ENCODE data around the gene CAMSAP1. TPM values are rescaled to one million over a fixed set of nuclear protein-coding genes. Genes with fewer than 3 reads are reported as not detected.

CAMSAP1 gene
- total RNA-seq, 1 donor from 2014 or later = 150 TPM

- no peak for TF ChIP-seq CTCF (IDR thresholded peaks at IDR 0.05; ENCODE audit: partially characterized antibody, unreplicated experiment)
- H3K9me3 Mint-ChIP-seq (ENCODE audit: unreplicated experiment) = no peaks in the 10 kb centered on the region
- H3K27ac Mint-ChIP-seq (ENCODE audit: unreplicated experiment) = no peak overlapping the region
- peaks cover 5% of the 10 kb centered on the region for H3K27me3 Mint-ChIP-seq (ENCODE audit: unreplicated experiment)
- no peaks in the 10 kb centered on the region for H3K36me3 Mint-ChIP-seq (ENCODE audit: unreplicated experiment)
- DNase-seq = no peak
- no peak overlapping the region for H3K4me3 Mint-ChIP-seq (ENCODE audit: unreplicated experiment)
- no peaks in the 10 kb centered on the region for H3K4me1 Mint-ChIP-seq (ENCODE audit: low read depth, unreplicated experiment)
Measured at GRCh38 chr9:135772702-135773493, 134.4 kb downstream of the CAMSAP1 start.

GRCh38 chr9:135772056-135772646, 135.2 kb downstream of the CAMSAP1 start:
- no peak for TF ChIP-seq CTCF (IDR thresholded peaks at IDR 0.05; ENCODE audit: partially characterized antibody, unreplicated experiment)
- Mint-ChIP-seq H3K9me3 (ENCODE audit: unreplicated experiment) (no peaks in the 10 kb centered on the region), H3K27me3 (ENCODE audit: unreplicated experiment) (peaks cover 5% of the 10 kb centered on the region), H3K36me3 (ENCODE audit: unreplicated experiment) (no peaks in the 10 kb centered on the region), H3K27ac (ENCODE audit: unreplicated experiment) (no peak overlapping the region), H3K4me1 (ENCODE audit: low read depth, unreplicated experiment) (no peaks in the 10 kb centered on the region), H3K4me3 (ENCODE audit: unreplicated experiment) (no peak overlapping the region)
- DNase-seq = no peak

DNA sequence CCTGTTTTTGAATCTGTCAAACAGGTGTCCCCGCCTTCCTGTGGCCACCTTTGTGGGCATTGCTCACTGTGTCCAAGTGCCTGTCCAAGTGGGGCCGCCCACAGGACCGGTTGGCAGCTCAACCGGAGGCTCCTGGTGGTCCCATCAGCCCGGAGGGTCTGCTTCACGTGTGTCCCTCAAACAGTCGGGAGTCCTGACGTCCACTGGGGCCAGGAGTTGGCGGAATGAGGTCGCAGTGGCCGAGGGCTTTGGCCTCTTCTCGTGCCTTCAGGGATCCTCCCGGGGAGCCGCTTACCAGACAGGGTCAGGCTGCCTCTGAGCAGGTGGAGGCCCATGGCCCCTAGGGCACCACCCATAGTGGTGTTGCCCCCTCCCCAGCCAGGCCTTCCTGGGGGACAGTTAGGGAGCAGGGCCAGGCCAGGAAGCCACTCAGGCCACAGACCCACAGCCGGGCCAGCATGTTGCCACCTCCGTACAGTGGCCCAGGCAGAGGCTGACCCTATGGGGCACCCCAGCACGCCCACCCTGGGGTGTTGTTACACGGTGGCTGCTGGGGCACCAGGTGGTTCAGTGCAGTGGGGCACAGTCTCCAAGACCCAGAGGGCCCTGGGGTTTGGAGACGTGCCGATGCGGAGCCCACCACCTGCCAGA, 135.8 kb downstream of the CAMSAP1 start:
- H3K4me3 Mint-ChIP-seq (ENCODE audit: unreplicated experiment) = no peak overlapping the region
- H3K36me3 Mint-ChIP-seq (ENCODE audit: unreplicated experiment) = peaks cover 2% of the 10 kb centered on the region
- H3K27ac Mint-ChIP-seq (ENCODE audit: unreplicated experiment) = no peak overlapping the region
- DNase-seq = no peak
- no peaks in the 10 kb centered on the region for H3K4me1 Mint-ChIP-seq (ENCODE audit: low read depth, unreplicated experiment)
- no peak for TF ChIP-seq CTCF (IDR thresholded peaks at IDR 0.05; ENCODE audit: partially characterized antibody, unreplicated experiment)
- H3K9me3 Mint-ChIP-seq (ENCODE audit: unreplicated experiment) = peaks cover 2% of the 10 kb centered on the region
- peaks cover 5% of the 10 kb centered on the region for H3K27me3 Mint-ChIP-seq (ENCODE audit: unreplicated experiment)

- H3K27me3 Mint-ChIP-seq (ENCODE audit: unreplicated experiment) = peaks cover 7% of the 10 kb centered on the region
Measured at GRCh38 chr9:135770771-135771170, 136.6 kb downstream of the CAMSAP1 start.

More at GRCh38 chr9:135770771-135771170, 136.6 kb downstream of the CAMSAP1 start:
- no peak for TF ChIP-seq CTCF (IDR thresholded peaks at IDR 0.05; ENCODE audit: partially characterized antibody, unreplicated experiment)
- peaks cover 8% of the 10 kb centered on the region for H3K9me3 Mint-ChIP-seq (ENCODE audit: unreplicated experiment)
- no peaks in the 10 kb centered on the region for H3K4me1 Mint-ChIP-seq (ENCODE audit: low read depth, unreplicated experiment)
- peaks cover 9% of the 10 kb centered on the region for H3K36me3 Mint-ChIP-seq (ENCODE audit: unreplicated experiment)
- no peak overlapping the region for H3K4me3 Mint-ChIP-seq (ENCODE audit: unreplicated experiment)
- no peak overlapping the region for H3K27ac Mint-ChIP-seq (ENCODE audit: unreplicated experiment)
- DNase-seq = no peak

Data from glutamatergic neuron (in vitro differentiated cells).